OCI-LY7 (cell line): Measurements from ENCODE around the gene PI4K2A. TPM values are rescaled to one million over a fixed set of nuclear protein-coding genes. Genes with fewer than 3 reads are reported as not detected.

Experiments
- BruUV-seq: library from RNA; stranded (reverse); fragments of 400-500 nt; replicated peaks from 2 replicates; lab custom pipeline; 2021; lab: Mats Ljungman, UMichigan
- CTCF ChIA-PET: fragments of 300-600 bp; sonication (Branson Sonifier 250); formaldehyde crosslinking; loops from one replicate; lab custom pipeline; 2022; ENCODE audit warnings: antibody characterized with exemption; ENCODE audit not compliant: unreplicated experiment; lab: Charles Lee
- POLR2A ChIA-PET: fragments of 300-600 bp; sonication (Branson Sonifier 250); formaldehyde crosslinking; loops from one replicate; lab custom pipeline; 2022; ENCODE audit warnings: antibody characterized with exemption; lab: Charles Lee
- DNase-seq: peaks from one replicate; pipeline ENCODE4 v3.0.0-alpha.2; 2015; ENCODE audit warnings: low spot score
- H2AFZ ChIP-seq: fragments of 200-600 bp; sonication (generic), shearing (Covaris generic); 2 replicates; pipeline ENCODE4 v1.6.1; 2014; ENCODE audit warnings: mild to moderate bottlenecking, antibody characterized with exemption, low read length, moderate library complexity
- H3K27ac ChIP-seq: fragments of 200-600 bp; sonication (generic); 2 replicates; pipeline ENCODE4 v1.5.1; 2014; ENCODE audit warnings: mixed run types, low read depth, mild to moderate bottlenecking, moderate library complexity, low read length, inconsistent platforms; ENCODE audit not compliant: poor library complexity, severe bottlenecking
- H3K36me3 ChIP-seq: fragments of 200-600 bp; sonication (generic); 2 replicates; pipeline ENCODE4 v1.6.1; 2014; ENCODE audit warnings: mild to moderate bottlenecking, antibody characterized with exemption, low read length, moderate library complexity, mixed read lengths; ENCODE audit not compliant: insufficient read depth
- H3K4me1 ChIP-seq: fragments of 200-600 bp; sonication (generic); 2 replicates; pipeline ENCODE4 v1.5.1; 2014; ENCODE audit warnings: mild to moderate bottlenecking, low read length; ENCODE audit not compliant: insufficient read depth, poor library complexity, severe bottlenecking
- H3K4me2 ChIP-seq: fragments of 200-600 bp; sonication (generic); 2 replicates; pipeline ENCODE4 v1.6.1; 2014; ENCODE audit warnings: mild to moderate bottlenecking, low read length
- H3K4me3 ChIP-seq: fragments of 200-600 bp; sonication (generic); 2 replicates; pipeline ENCODE4 v1.5.1; 2014; ENCODE audit warnings: mild to moderate bottlenecking, low read depth, low read length; ENCODE audit not compliant: poor library complexity, severe bottlenecking
- H3K79me2 ChIP-seq: fragments of 200-600 bp; sonication (generic); 2 replicates; pipeline ENCODE4 v1.6.1; 2016; ENCODE audit warnings: low read depth, mild to moderate bottlenecking, low read length, moderate library complexity, mixed read lengths; ENCODE audit not compliant: insufficient read depth
- H3K9me2 ChIP-seq: fragments of 200-600 bp; sonication (generic); 2 replicates; pipeline ENCODE4 v1.6.1; 2016; ENCODE audit warnings: mild to moderate bottlenecking, low read length, mixed read lengths; ENCODE audit not compliant: insufficient read depth
- H3K9me3 ChIP-seq: fragments of 200-600 bp; sonication (generic); 2 replicates; pipeline ENCODE4 v1.6.1; 2014; ENCODE audit warnings: mild to moderate bottlenecking, mixed run types, low read length, mixed read lengths
- H4K20me1 ChIP-seq: fragments of 200-600 bp; sonication (generic); 2 replicates; pipeline ENCODE4 v1.6.1; 2014; ENCODE audit warnings: mild to moderate bottlenecking, antibody characterized with exemption, low read length, moderate library complexity, mixed read lengths; ENCODE audit not compliant: insufficient read depth
- CTCF ChIP-seq: fragments of 200-600 bp; sonication (generic); conservative IDR thresholded peaks from 2 replicates; pipeline ENCODE4 v1.5.1; 2014; ENCODE audit warnings: mild to moderate bottlenecking, antibody characterized with exemption, low read length, moderate library complexity, mixed read lengths
- EZH2phosphoT487 ChIP-seq: fragments of 200-600 bp; sonication (generic); IDR thresholded peaks from 2 replicates; pipeline ENCODE4 v1.6.1; 2018; ENCODE audit warnings: low read depth, borderline replicate concordance, mild to moderate bottlenecking, mixed run types, antibody characterized with exemption, low read length, moderate library complexity, mixed read lengths
- intact Hi-C: fragments of 100-400 bp; cut with micrococcal nuclease; formaldehyde crosslinking; loops from one replicate; pipeline ENCODE4 v1.10.0; 2022; ENCODE audit not compliant: unreplicated experiment
- total RNA-seq, 2 experiments: library from RNA; depleted of rRNA in 1 of 2; stranded (reverse); fragments of >200 nt in 1 of 2; shearing (Covaris generic) in 1 of 2; gene quantifications; 2 replicates each; pipeline ENCODE4 v1.2.3, GENCODE V29; 2014 to 2022

The PI4K2A gene
- total RNA-seq, 2 experiments from 2014 or later, result 9.2 to 12.7 TPM

- Histone ChIP-seq H3K9me3 (no peaks in the 10 kb centered on the region), H4K20me1 (no peaks in the 10 kb centered on the region), H3K4me1 (no peaks in the 10 kb centered on the region), H2AFZ (no peak overlapping the region), H3K4me3 (no peak overlapping the region), H3K9me2 (no peaks in the 10 kb centered on the region), H3K36me3 (no peaks in the 10 kb centered on the region), H3K27ac (no peak overlapping the region), H3K79me2 (no peaks in the 10 kb centered on the region), H3K4me2 (no peak overlapping the region)
- intact Hi-C loops, result no loop called here
- CTCF ChIA-PET, result interaction anchor here (0.7 kb wide), 1 partner anchor 59 kb away, joined by 3 read pairs; no protein-coding TSS in a partner anchor
- POLR2A ChIA-PET, result interaction anchor here (0.9 kb wide), 1 partner anchor 105 kb away, joined by 3 read pairs; no protein-coding TSS in a partner anchor
- BruUV-seq, result no TSS peak
- DNase-seq, result no peak
- TF ChIP-seq EZH2phosphoT487 (no peak), CTCF (no peak)
Observed at GRCh38 chr10:97631098-97631497, 9.4 kb upstream of the PI4K2A start.

GRCh38 chr10:97632949-97633884 is 7.3 kb upstream of the PI4K2A start, which contains the start of gene MORN4:
Gene MORN4, minus strand, starts transcription at chr10:97633500. Its CDS starts 13,847 bp downstream, at chr10:97619653.
- no peak for TF ChIP-seq EZH2phosphoT487
- POLR2A ChIA-PET, result no interaction called here
- Histone ChIP-seq H3K36me3 (no peaks in the 10 kb centered on the region), H3K4me3 (peak within 1 kb of the TSS; percentile 73), H3K4me2 (peak within 1 kb of the TSS; percentile 69), H3K9me2 (no peaks in the 10 kb centered on the region), H4K20me1 (no peaks in the 10 kb centered on the region), H3K9me3 (no peaks in the 10 kb centered on the region), H3K27ac (no peak within 1 kb of the TSS), H2AFZ (peak within 1 kb of the TSS; percentile 83), H3K4me1 (no peaks in the 10 kb centered on the region), H3K79me2 (no peaks in the 10 kb centered on the region)
- intact Hi-C loops, result no loop called here
- BruUV-seq, result no TSS peak
- peak; percentile 89 for DNase-seq
- CTCF ChIA-PET, result no interaction called here

GRCh38 chr10:97633921-97634320 is 6.5 kb upstream of the PI4K2A start:
- BruUV-seq, result no TSS peak
- H4K20me1 ChIP-seq, result no peaks in the 10 kb centered on the region
- intact Hi-C loops, result no loop called here
- no peaks in the 10 kb centered on the region for H3K79me2 ChIP-seq
- H3K4me1 ChIP-seq, result no peaks in the 10 kb centered on the region
- H3K4me3 ChIP-seq, result peak overlapping the region; percentile 73
- no peak overlapping the region for H3K27ac ChIP-seq
- peak overlapping the region; percentile 83 for H2AFZ ChIP-seq
- no peaks in the 10 kb centered on the region for H3K9me2 ChIP-seq
- no peaks in the 10 kb centered on the region for H3K9me3 ChIP-seq
- TF ChIP-seq EZH2phosphoT487, result no peak
- peak; percentile 57 for TF ChIP-seq CTCF
- peak overlapping the region; percentile 68 for H3K4me2 ChIP-seq
- CTCF ChIA-PET, result no interaction called here
- H3K36me3 ChIP-seq, result no peaks in the 10 kb centered on the region
- POLR2A ChIA-PET, result interaction anchor here (0.5 kb wide), 1 partner anchor 16 kb away, joined by 3 read pairs; no protein-coding TSS in a partner anchor
- peak; percentile 52 for DNase-seq
